Muscle of arm (tissue), 12 donors: ENCODE results near the gene STRIP2. TPM values are rescaled to one million over a fixed set of nuclear protein-coding genes. Genes with fewer than 3 reads are reported as not detected.
"Not testable (repeated sequence)": the region's sequence is repeated elsewhere in the genome, so short reads cannot be mapped to it uniquely, and the experiment has no call there.

ENCODE experiments used
- DNase-seq: peaks from one replicate; pipeline ENCODE4 v3.0.0-alpha.2; 2013
- polyA plus RNA-seq, 12 donors: library from polyadenylated mRNA; unstranded; fragments of 120-200 nt; gene quantifications; one replicate each; pipeline ENCODE4 v1.2.1, GENCODE V29; 2013; ENCODE audit not compliant: insufficient read length in 12 of 12

Gene STRIP2
- polyA plus RNA-seq, 12 donors = 3.7 to 14.2 (median 7.9) TPM; not detected in 1

- no peak for DNase-seq
Measured at GRCh38 chr7:129422727-129423126, 11.5 kb upstream of the STRIP2 start.

- no peak for DNase-seq
Measured at GRCh38 chr7:129423700-129424410, 10.4 kb upstream of the STRIP2 start.

GRCh38 chr7:129426482-129426881 lies 7.8 kb upstream of the STRIP2 start:
- no peak for DNase-seq

- DNase-seq = no peak
Measured at GRCh38 chr7:129427526-129428045, 6.6 kb upstream of the STRIP2 start.

- DNase-seq = no peak
Measured at GRCh38 chr7:129431911-129432643, 2.2 kb upstream of the STRIP2 start.

- no peak for DNase-seq
Measured at GRCh38 chr7:129434675-129435318, 565 bp downstream of the STRIP2 start.

- no peak for DNase-seq
Measured at GRCh38 chr7:129435414-129435829, 1.2 kb downstream of the STRIP2 start.

GRCh38 chr7:129436335-129436923 lies 2.2 kb downstream of the STRIP2 start:
- no peak for DNase-seq

- no peak for DNase-seq
Measured at GRCh38 chr7:129437190-129437589, 3.0 kb downstream of the STRIP2 start.

- DNase-seq = no peak
Measured at GRCh38 chr7:129438281-129438838, 4.1 kb downstream of the STRIP2 start.

- DNase-seq = no peak
Measured at GRCh38 chr7:129438839-129439651, 4.8 kb downstream of the STRIP2 start.

- no peak for DNase-seq
Measured at GRCh38 chr7:129439963-129440625, 5.9 kb downstream of the STRIP2 start.

GRCh38 chr7:129443612-129444011 lies 9.4 kb downstream of the STRIP2 start:
- no peak for DNase-seq

GRCh38 chr7:129444776-129445175 lies 10.5 kb downstream of the STRIP2 start:
- not testable (repeated sequence) for DNase-seq

GRCh38 chr7:129446925-129447324 lies 12.7 kb downstream of the STRIP2 start:
- DNase-seq = not testable (repeated sequence)

- not testable (repeated sequence) for DNase-seq
Measured at GRCh38 chr7:129447445-129447844, 13.2 kb downstream of the STRIP2 start.

- not testable (repeated sequence) for DNase-seq
Measured at GRCh38 chr7:129448608-129449007, 14.4 kb downstream of the STRIP2 start.

GRCh38 chr7:129450295-129450694 lies 16.1 kb downstream of the STRIP2 start:
- DNase-seq = no peak

- no peak for DNase-seq
Measured at GRCh38 chr7:129452589-129453231, 18.5 kb downstream of the STRIP2 start.
